SK-N-SH (cell line): Measurements from ENCODE around the gene PDF. TPM values are rescaled to one million over a fixed set of nuclear protein-coding genes. Genes with fewer than 3 reads are reported as not detected.

Experiments used
- CTCF ChIA-PET: fragments of 300-600, 350-600 bp; formaldehyde crosslinking; extraction: SDS; loops from one replicate; lab custom pipeline; 2021; lab: Yijun Ruan, JAX
- POLR2A ChIA-PET: fragments of 350-600 bp; sonication (Branson Sonifier 250); formaldehyde crosslinking; extraction: SDS; loops from one replicate; lab custom pipeline; 2020; ENCODE audit warnings: antibody characterized with exemption, inconsistent platforms; lab: Yijun Ruan, JAX
- DNase-seq: peaks from one replicate; pipeline ENCODE4 v3.0.0; 2012
- H2AFZ ChIP-seq: fragments of 200-600 bp; sonication (generic); 2 replicates; pipeline ENCODE4 v1.8.1; 2016; ENCODE audit warnings: antibody characterized with exemption, mild to moderate bottlenecking, low read depth
- H3F3A ChIP-seq: fragments of 200-600 bp; sonication (generic); replicated peaks from 2 replicates; pipeline ENCODE3; 2016; ENCODE audit warnings: antibody characterized with exemption, mild to moderate bottlenecking; ENCODE audit not compliant: insufficient read depth
- H3K27ac ChIP-seq, 2 experiments: fragments of 200-500 bp in 1 of 2; fragments of 200-600 bp in 1 of 2; sonication (Bioruptor generic) in 1 of 2; sonication (generic), shearing (Covaris generic) in 1 of 2; 2 replicates each; pipeline versions ENCODE4 v1.5.1 to v1.6.1; 2014 to 2016; ENCODE audit warnings: low read depth in 2 of 2, inconsistent platforms in 1 of 2, low read length in 1 of 2, mild to moderate bottlenecking in 1 of 2, mixed read lengths in 1 of 2
- H3K27me3 ChIP-seq: fragments of 200-600 bp; sonication (generic), shearing (Covaris generic); 2 replicates; pipeline ENCODE4 v1.6.1; 2016; ENCODE audit warnings: mixed run types; ENCODE audit not compliant: insufficient read depth
- H3K36me3 ChIP-seq, 2 experiments: fragments of 200-500 bp in 1 of 2; fragments of 200-600 bp in 1 of 2; sonication (Bioruptor generic) in 1 of 2; sonication (generic) in 1 of 2; replicated peaks in 1 of 2; 2 replicates each; pipeline versions ENCODE3 to v1.5.1; 2014 to 2016; ENCODE audit warnings: low read length in 1 of 2, mild to moderate bottlenecking in 1 of 2; ENCODE audit not compliant: insufficient read depth in 2 of 2, control insufficient read depth in 1 of 2
- H3K4me1 ChIP-seq, 2 experiments: fragments of 200-500 bp in 1 of 2; fragments of 200-600 bp in 1 of 2; sonication (Bioruptor generic) in 1 of 2; sonication (generic), shearing (Covaris generic) in 1 of 2; 2 replicates each; pipeline versions ENCODE4 v1.5.1 to v1.6.1; 2014 to 2016; ENCODE audit warnings: low read depth in 1 of 2, low read length in 1 of 2, mixed run types in 1 of 2; ENCODE audit not compliant: insufficient read depth in 2 of 2, control insufficient read depth in 1 of 2
- H3K4me2 ChIP-seq: fragments of 200-600 bp; sonication (generic), shearing (Covaris generic); 2 replicates; pipeline ENCODE4 v1.6.1; 2017; ENCODE audit warnings: mixed run types
- H3K4me3 ChIP-seq, 2 experiments: fragments of 200-500 bp in 1 of 2; fragments of 200-600 bp in 1 of 2; sonication (Bioruptor generic) in 1 of 2; sonication (generic), shearing (Covaris generic) in 1 of 2; 2 replicates each; pipeline versions ENCODE4 v1.5.1 to v1.8.1; 2014 to 2016; ENCODE audit warnings: low read depth in 2 of 2, inconsistent platforms in 1 of 2, low read length in 1 of 2, mild to moderate bottlenecking in 1 of 2, mixed read lengths in 1 of 2, moderate library complexity in 1 of 2
- H3K79me2 ChIP-seq: fragments of 200-600 bp; sonication (generic); 2 replicates; pipeline ENCODE4 v1.8.1; 2017; ENCODE audit warnings: mild to moderate bottlenecking; ENCODE audit not compliant: insufficient read depth
- H3K9ac ChIP-seq: fragments of 200-600 bp; sonication (generic); 2 replicates; pipeline ENCODE4 v1.6.1; 2017; ENCODE audit warnings: mixed run types
- H3K9me2 ChIP-seq: fragments of 200-600 bp; sonication (generic); 2 replicates; pipeline ENCODE4 v1.6.1; 2017; ENCODE audit warnings: mixed run types
- H3K9me3 ChIP-seq: fragments of 200-600 bp; sonication (generic); 2 replicates; pipeline ENCODE4 v1.6.1; 2017; ENCODE audit warnings: mixed run types, mild to moderate bottlenecking, moderate library complexity
- H4K20me1 ChIP-seq: fragments of 200-600 bp; sonication (generic); 2 replicates; pipeline ENCODE4 v1.6.1; 2017; ENCODE audit warnings: mild to moderate bottlenecking, mixed run types; ENCODE audit not compliant: insufficient read depth
- CTCF ChIP-seq: fragments of 200-600 bp; sonication (generic); IDR thresholded peaks from 2 replicates; pipeline ENCODE4 v1.6.1; 2017; ENCODE audit warnings: antibody characterized with exemption, mild to moderate bottlenecking, moderate library complexity
- ELF1 ChIP-seq: IDR thresholded peaks from 2 replicates; pipeline ENCODE4 v1.4.0; 2012
- EP300 ChIP-seq, 2 experiments: IDR thresholded peaks; 2 replicates each; pipeline versions ENCODE4 v1.4.0 to v1.6.1; 2012; ENCODE audit warnings: borderline replicate concordance in 1 of 2, low read depth in 1 of 2, low read length in 1 of 2
- GABPA ChIP-seq: IDR thresholded peaks from 2 replicates; pipeline ENCODE4 v1.4.0; 2012; ENCODE audit warnings: low read depth, mild to moderate bottlenecking
- GATA2 ChIP-seq: sonication (generic); formaldehyde crosslinking; IDR thresholded peaks from 2 replicates; pipeline ENCODE4 v1.5.0; 2020; ENCODE audit warnings: mild to moderate bottlenecking, missing genetic modification reagents
- NFIC ChIP-seq: IDR thresholded peaks from 2 replicates; pipeline ENCODE4 v1.4.0; 2012; ENCODE audit warnings: borderline replicate concordance
- POLR2AphosphoS5 ChIP-seq: IDR thresholded peaks from 2 replicates; pipeline ENCODE4 v1.6.1; 2012; ENCODE audit warnings: low read depth, low read length
- RAD21 ChIP-seq: IDR thresholded peaks from 2 replicates; pipeline ENCODE4 v1.6.1; 2012; ENCODE audit warnings: mild to moderate bottlenecking, low read length
- RCOR1 ChIP-seq: fragments of 150-350 bp; IDR thresholded peaks from 2 replicates; pipeline ENCODE4 v1.6.1; 2017; ENCODE audit warnings: antibody characterized with exemption, low read length
- REST ChIP-seq: IDR thresholded peaks from 2 replicates; pipeline ENCODE4 v1.6.1; 2012; ENCODE audit warnings: mild to moderate bottlenecking, low read depth, low read length, moderate library complexity
- RFX5 ChIP-seq: IDR thresholded peaks from 2 replicates; pipeline ENCODE4 v1.6.1; 2012; ENCODE audit warnings: mild to moderate bottlenecking, improper control_type of control experiment, low read length
- SIN3A ChIP-seq: IDR thresholded peaks from 2 replicates; pipeline ENCODE4 v1.6.1; 2012; ENCODE audit warnings: low read depth, mild to moderate bottlenecking, low read length, moderate library complexity, borderline replicate concordance
- SMC3 ChIP-seq: IDR thresholded peaks from 2 replicates; pipeline ENCODE4 v1.6.1; 2012; ENCODE audit warnings: low read depth, low read length, improper control_type of control experiment
- TAF1 ChIP-seq: IDR thresholded peaks from 2 replicates; pipeline ENCODE4 v1.6.1; 2012; ENCODE audit warnings: low read depth, mild to moderate bottlenecking, low read length, moderate library complexity, borderline replicate concordance
- USF1 ChIP-seq: IDR thresholded peaks from 2 replicates; pipeline ENCODE4 v1.4.0; 2012; ENCODE audit warnings: low read depth, borderline replicate concordance
- USF2 ChIP-seq: fragments of 150-350 bp; IDR thresholded peaks from 2 replicates; pipeline ENCODE4 v1.6.1; 2017; ENCODE audit warnings: antibody characterized with exemption, low read length, low read depth, borderline replicate concordance
- YY1 ChIP-seq: IDR thresholded peaks from 2 replicates; pipeline ENCODE4 v1.4.0; 2012; ENCODE audit warnings: low read depth, mild to moderate bottlenecking
- ZBTB33 ChIP-seq: IDR thresholded peaks from 2 replicates; pipeline ENCODE4 v1.4.0; 2012; ENCODE audit warnings: low read depth, borderline replicate concordance
- WGBS: methylation state at CpG from one replicate; pipeline ENCODE4 v1.1.6; 2017; ENCODE audit warnings: low lambda C conversion rate; 5-methylcytosine and 5-hydroxymethylcytosine counted together
- polyA plus RNA-seq, 3 experiments: library from polyadenylated mRNA; depleted of rRNA; stranded (reverse); fragments of >200 nt; gene quantifications; 2 replicates each; pipeline ENCODE4 v1.2.3, GENCODE V29; 2012

The PDF gene
- polyA plus RNA-seq, 1 of the 3 experiments (the other 2 are of a cell fraction): 22.0 TPM

- Histone ChIP-seq H3K9ac (no peak overlapping the region), H3F3A (peaks cover 8% of the 10 kb centered on the region), H3K9me3 (no peaks in the 10 kb centered on the region), H2AFZ (no peak overlapping the region), H4K20me1 (no peaks in the 10 kb centered on the region), H3K79me2 (peaks cover 30% of the 10 kb centered on the region), H3K4me2 (no peak overlapping the region), H3K27me3 (no peaks in the 10 kb centered on the region), H3K27ac (no peak overlapping the region), H3K36me3 (peaks cover 22 to 36% of the 10 kb centered on the region in 2 experiments), H3K4me3 (no peak overlapping the region), H3K4me1 (peaks cover 4 to 9% of the 10 kb centered on the region in 2 experiments; a peak in 3 of 4 replicates), H3K9me2 (no peaks in the 10 kb centered on the region)
- TF ChIP-seq EP300 (IDR thresholded peaks at IDR 0.05; ENCODE audit: borderline replicate concordance in 1 of 2, low read depth in 1 of 2, low read length in 1 of 2) (no peak), TAF1 (no peak), USF2 (no peak), POLR2AphosphoS5 (no peak), CTCF (no peak), RAD21 (no peak), ZBTB33 (no peak), RCOR1 (no peak), YY1 (no peak)
- POLR2A ChIA-PET: no interaction called here
- DNase-seq: no peak
- CTCF ChIA-PET: no interaction called here
- 97% methylated on average over 4 of the region's 4 CpGs for WGBS
These were observed 15.5 kb upstream of the PDF start for GRCh38 chr16:69345923-69346322.

- 96% methylated on average over 5 of the region's 5 CpGs for WGBS
- no peak overlapping the region for H3K4me3 ChIP-seq
- no peaks in the 10 kb centered on the region for H4K20me1 ChIP-seq
- no peaks in the 10 kb centered on the region for H3K9me2 ChIP-seq
- H3K9ac ChIP-seq: no peak overlapping the region
- no peaks in the 10 kb centered on the region for H3K9me3 ChIP-seq
- H3K4me2 ChIP-seq: no peak overlapping the region
- H3K27me3 ChIP-seq: no peaks in the 10 kb centered on the region
- no peak overlapping the region for H2AFZ ChIP-seq
- H3K36me3 ChIP-seq: peaks cover 22 to 40% of the 10 kb centered on the region in 2 experiments
- peaks cover 14% of the 10 kb centered on the region for H3F3A ChIP-seq
- H3K79me2 ChIP-seq: peaks cover 43% of the 10 kb centered on the region
- no peak overlapping the region for H3K27ac ChIP-seq
- ChIA-PET POLR2A (interaction anchor here (1.0 kb wide), 1 partner anchor 9 kb away, joined by 3 read pairs; no protein-coding TSS in a partner anchor), CTCF (no interaction called here)
- H3K4me1 ChIP-seq: peaks cover 10 to 11% of the 10 kb centered on the region in 2 experiments; a peak in 3 of 4 replicates
- DNase-seq: no peak
- TF ChIP-seq SMC3 (no peak), NFIC (no peak), ELF1 (no peak), SIN3A (no peak), YY1 (no peak), TAF1 (no peak), GATA2 (CRISPR knock-in tag) (no peak), RFX5 (no peak), USF1 (no peak), RCOR1 (no peak), GABPA (no peak), REST (no peak)
These were observed 13.8 kb upstream of the PDF start for GRCh38 chr16:69344171-69344570.
